HEK293 (cell line): ENCODE measurements around the gene MYRIP.

Experiments used
- CTCF ChIP-seq: fragments of 450-650 bp; formaldehyde crosslinking; IDR thresholded peaks from 2 replicates; pipeline ENCODE4 v1.5.1; 2016; ENCODE audit warnings: missing biosample characterization, missing genetic modification characterization
- HOXA7 ChIP-seq: sonication (generic); formaldehyde crosslinking; IDR thresholded peaks from 2 replicates; pipeline ENCODE4 v1.8.1; 2022; ENCODE audit warnings: missing genetic modification reagents, borderline replicate concordance
- ZNF112 ChIP-seq: fragments of 450-650 bp; formaldehyde crosslinking; IDR thresholded peaks from 2 replicates; pipeline ENCODE4 v1.5.0; 2017; ENCODE audit warnings: missing biosample characterization, missing genetic modification characterization
- ZNF146 ChIP-seq: fragments of 450-650 bp; formaldehyde crosslinking; IDR thresholded peaks from 2 replicates; pipeline ENCODE4 v1.5.1; 2016; ENCODE audit warnings: missing biosample characterization, missing genetic modification characterization

DNA sequence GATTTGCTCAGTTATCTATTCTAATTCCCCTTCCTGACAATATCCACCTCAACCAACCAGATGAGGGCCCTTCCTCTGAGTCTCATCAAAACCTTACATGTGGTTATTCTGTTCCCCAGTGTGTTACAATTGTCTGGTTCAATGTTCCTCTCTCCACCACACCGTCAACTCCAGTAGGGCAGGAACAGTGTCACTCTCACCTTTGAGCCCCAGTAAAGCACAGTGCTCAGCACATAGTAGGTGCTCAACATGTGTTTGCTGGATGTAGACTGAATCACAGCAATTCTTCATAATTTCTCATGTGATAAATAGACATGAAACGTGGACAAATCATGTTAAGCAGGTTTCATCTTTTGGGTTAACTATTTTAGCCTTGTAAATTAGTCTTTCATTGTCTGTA lies 397.1 kb downstream of the MYRIP start:
- TF ChIP-seq CTCF (no peak), HOXA7 (CRISPR knock-in tag) (no peak), ZNF146 (no peak), ZNF112 (tag by site-specific recombination) (no peak)
